Measurements from ENCODE around the gene DOK6.

Gene DOK6

GRCh38 chr18:69777248-69777647 is 376.6 kb downstream of the DOK6 start:
- H3K4me1 ChIP-seq (ENCODE audit: insufficient read depth, low read length), result no peaks in the 10 kb centered on the region
- H3K9me3 ChIP-seq (ENCODE audit: insufficient read depth, low read depth, low read length), result no peaks in the 10 kb centered on the region
- no peak overlapping the region for H3K9ac ChIP-seq (ENCODE audit: low read depth, low read length)
- H3K27ac ChIP-seq (ENCODE audit: low read depth, low read length), result no peak overlapping the region
- no peaks in the 10 kb centered on the region for H3K27me3 ChIP-seq (ENCODE audit: insufficient read depth, low read length)
- H3K36me3 ChIP-seq (ENCODE audit: insufficient read depth, low read length), result no peaks in the 10 kb centered on the region
- no peak overlapping the region for H3K4me3 ChIP-seq (ENCODE audit: low read length)

- Histone ChIP-seq H3K27me3 (ENCODE audit: insufficient read depth, low read length) (no peaks in the 10 kb centered on the region), H3K4me1 (ENCODE audit: insufficient read depth, low read length) (no peaks in the 10 kb centered on the region), H3K4me3 (ENCODE audit: low read length) (no peak overlapping the region), H3K27ac (ENCODE audit: low read depth, low read length) (no peak overlapping the region), H3K9me3 (ENCODE audit: insufficient read depth, low read depth, low read length) (no peaks in the 10 kb centered on the region), H3K36me3 (ENCODE audit: insufficient read depth, low read length) (no peaks in the 10 kb centered on the region), H3K9ac (ENCODE audit: low read depth, low read length) (no peak overlapping the region)
- WGBS, result no CpG with 5 or more reads among the region's 1 CpG
Measured at GRCh38 chr18:69778680-69779079, 378.0 kb downstream of the DOK6 start.

GRCh38 chr18:69780851-69781250 is 380.2 kb downstream of the DOK6 start:
- Histone ChIP-seq H3K9me3 (ENCODE audit: insufficient read depth, low read depth, low read length) (no peaks in the 10 kb centered on the region), H3K4me3 (ENCODE audit: low read length) (no peak overlapping the region), H3K27me3 (ENCODE audit: insufficient read depth, low read length) (no peaks in the 10 kb centered on the region), H3K27ac (ENCODE audit: low read depth, low read length) (no peak overlapping the region), H3K36me3 (ENCODE audit: insufficient read depth, low read length) (no peaks in the 10 kb centered on the region), H3K9ac (ENCODE audit: low read depth, low read length) (no peak overlapping the region), H3K4me1 (ENCODE audit: insufficient read depth, low read length) (no peaks in the 10 kb centered on the region)
- WGBS, result 96% methylated on average over 3 of the region's 3 CpGs

- no peak overlapping the region for H3K4me3 ChIP-seq (ENCODE audit: low read length)
- 100% methylated on average over 2 of the region's 2 CpGs for WGBS
- H3K9ac ChIP-seq (ENCODE audit: low read depth, low read length), result no peak overlapping the region
- no peaks in the 10 kb centered on the region for H3K27me3 ChIP-seq (ENCODE audit: insufficient read depth, low read length)
- no peaks in the 10 kb centered on the region for H3K36me3 ChIP-seq (ENCODE audit: insufficient read depth, low read length)
- no peak overlapping the region for H3K27ac ChIP-seq (ENCODE audit: low read depth, low read length)
- H3K4me1 ChIP-seq (ENCODE audit: insufficient read depth, low read length), result no peaks in the 10 kb centered on the region
- H3K9me3 ChIP-seq (ENCODE audit: insufficient read depth, low read depth, low read length), result no peaks in the 10 kb centered on the region
Measured at GRCh38 chr18:69784815-69785214, 384.1 kb downstream of the DOK6 start.

GRCh38 chr18:69785466-69785865 is 384.8 kb downstream of the DOK6 start:
- Histone ChIP-seq H3K9me3 (ENCODE audit: insufficient read depth, low read depth, low read length) (no peaks in the 10 kb centered on the region), H3K27ac (ENCODE audit: low read depth, low read length) (no peak overlapping the region), H3K4me1 (ENCODE audit: insufficient read depth, low read length) (no peaks in the 10 kb centered on the region), H3K9ac (ENCODE audit: low read depth, low read length) (no peak overlapping the region), H3K36me3 (ENCODE audit: insufficient read depth, low read length) (no peaks in the 10 kb centered on the region), H3K4me3 (ENCODE audit: low read length) (no peak overlapping the region), H3K27me3 (ENCODE audit: insufficient read depth, low read length) (no peaks in the 10 kb centered on the region)
- WGBS, result over 99% methylated on average over 3 of the region's 3 CpGs

- Histone ChIP-seq H3K27ac (ENCODE audit: low read depth, low read length) (no peak overlapping the region), H3K27me3 (ENCODE audit: insufficient read depth, low read length) (no peaks in the 10 kb centered on the region), H3K36me3 (ENCODE audit: insufficient read depth, low read length) (no peaks in the 10 kb centered on the region), H3K9ac (ENCODE audit: low read depth, low read length) (no peak overlapping the region), H3K4me3 (ENCODE audit: low read length) (no peak overlapping the region), H3K4me1 (ENCODE audit: insufficient read depth, low read length) (no peaks in the 10 kb centered on the region), H3K9me3 (ENCODE audit: insufficient read depth, low read depth, low read length) (no peaks in the 10 kb centered on the region)
- WGBS, result 100% methylated on average over 1 of the region's 1 CpG
Measured at GRCh38 chr18:69786427-69786826, 385.7 kb downstream of the DOK6 start.

GRCh38 chr18:69787825-69788547 is 387.3 kb downstream of the DOK6 start:
- WGBS, result 76% methylated on average over 3 of the region's 4 CpGs
- peak overlapping the region; percentile 5; the same call in 1 of the 2 replicates for H3K27ac ChIP-seq (ENCODE audit: low read depth, low read length)
- no peak overlapping the region for H3K9ac ChIP-seq (ENCODE audit: low read depth, low read length)

GRCh38 chr18:69789794-69790193 is 389.1 kb downstream of the DOK6 start:
- WGBS, result 95% methylated on average over 1 of the region's 1 CpG
- Histone ChIP-seq H3K4me3 (ENCODE audit: low read length) (no peak overlapping the region), H3K27ac (ENCODE audit: low read depth, low read length) (no peak overlapping the region), H3K4me1 (ENCODE audit: insufficient read depth, low read length) (no peaks in the 10 kb centered on the region), H3K27me3 (ENCODE audit: insufficient read depth, low read length) (no peaks in the 10 kb centered on the region), H3K9me3 (ENCODE audit: insufficient read depth, low read depth, low read length) (no peaks in the 10 kb centered on the region), H3K36me3 (ENCODE audit: insufficient read depth, low read length) (no peaks in the 10 kb centered on the region), H3K9ac (ENCODE audit: low read depth, low read length) (no peak overlapping the region)

More at GRCh38 chr18:69787825-69788547, 387.3 kb downstream of the DOK6 start:
- Histone ChIP-seq H3K9me3 (ENCODE audit: insufficient read depth, low read depth, low read length) (no peaks in the 10 kb centered on the region), H3K4me1 (ENCODE audit: insufficient read depth, low read length) (no peaks in the 10 kb centered on the region), H3K4me3 (ENCODE audit: low read length) (no peak overlapping the region), H3K27me3 (ENCODE audit: insufficient read depth, low read length) (no peaks in the 10 kb centered on the region), H3K36me3 (ENCODE audit: insufficient read depth, low read length) (no peaks in the 10 kb centered on the region)

GRCh38 chr18:69790649-69791048 is 390.0 kb downstream of the DOK6 start:
- H3K27me3 ChIP-seq (ENCODE audit: insufficient read depth, low read length), result no peaks in the 10 kb centered on the region
- H3K9me3 ChIP-seq (ENCODE audit: insufficient read depth, low read depth, low read length), result no peaks in the 10 kb centered on the region
- H3K9ac ChIP-seq (ENCODE audit: low read depth, low read length), result no peak overlapping the region
- H3K4me3 ChIP-seq (ENCODE audit: low read length), result no peak overlapping the region
- H3K36me3 ChIP-seq (ENCODE audit: insufficient read depth, low read length), result no peaks in the 10 kb centered on the region
- H3K27ac ChIP-seq (ENCODE audit: low read depth, low read length), result no peak overlapping the region
- H3K4me1 ChIP-seq (ENCODE audit: insufficient read depth, low read length), result no peaks in the 10 kb centered on the region

- 83% methylated on average over 5 of the region's 5 CpGs for WGBS
- H3K4me3 ChIP-seq (ENCODE audit: low read length), result no peak overlapping the region
- H3K27me3 ChIP-seq (ENCODE audit: insufficient read depth, low read length), result no peaks in the 10 kb centered on the region
- no peaks in the 10 kb centered on the region for H3K36me3 ChIP-seq (ENCODE audit: insufficient read depth, low read length)
- no peaks in the 10 kb centered on the region for H3K4me1 ChIP-seq (ENCODE audit: insufficient read depth, low read length)
- H3K9me3 ChIP-seq (ENCODE audit: insufficient read depth, low read depth, low read length), result no peaks in the 10 kb centered on the region
- no peak overlapping the region for H3K9ac ChIP-seq (ENCODE audit: low read depth, low read length)
- no peak overlapping the region for H3K27ac ChIP-seq (ENCODE audit: low read depth, low read length)
Measured at GRCh38 chr18:69795791-69796190, 395.1 kb downstream of the DOK6 start.

GRCh38 chr18:69804776-69805501 is 404.3 kb downstream of the DOK6 start:
- Histone ChIP-seq H3K4me1 (ENCODE audit: insufficient read depth, low read length) (no peaks in the 10 kb centered on the region), H3K27ac (ENCODE audit: low read depth, low read length) (no peak overlapping the region), H3K36me3 (ENCODE audit: insufficient read depth, low read length) (no peaks in the 10 kb centered on the region), H3K27me3 (ENCODE audit: insufficient read depth, low read length) (no peaks in the 10 kb centered on the region), H3K4me3 (ENCODE audit: low read length) (no peak overlapping the region), H3K9me3 (ENCODE audit: insufficient read depth, low read depth, low read length) (no peaks in the 10 kb centered on the region), H3K9ac (ENCODE audit: low read depth, low read length) (no peak overlapping the region)
- WGBS, result 90% methylated on average over 5 of the region's 5 CpGs

All from HUES64 (cell line).